ENCODE data around the gene CTTNBP2.

The CTTNBP2 gene

DNA sequence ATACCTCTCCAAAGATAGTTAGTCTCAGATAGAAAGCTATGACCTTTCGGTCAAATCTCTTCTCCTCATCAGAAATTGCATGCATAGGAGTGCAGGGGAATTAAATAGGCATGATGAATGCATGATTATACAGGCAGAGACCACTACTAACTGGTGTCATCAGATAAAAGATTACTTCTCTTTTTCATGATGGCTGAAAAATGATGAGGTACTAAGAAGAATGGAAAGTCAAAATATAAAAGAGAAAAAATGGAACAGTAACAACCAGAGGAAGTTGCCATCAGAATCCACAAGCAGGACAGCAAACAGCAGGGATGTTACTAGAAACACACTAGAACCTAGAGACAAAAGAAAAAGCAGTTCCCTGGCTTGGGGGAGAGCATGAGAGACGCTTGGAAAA, 31.6 kb downstream of the CTTNBP2 start:
- H3K4me3 ChIP-seq (ENCODE audit: low read depth, low read length) = no peak overlapping the region
- DNase-seq (ENCODE audit: low read depth) = no peak
- TF ChIP-seq, protein P1, sequence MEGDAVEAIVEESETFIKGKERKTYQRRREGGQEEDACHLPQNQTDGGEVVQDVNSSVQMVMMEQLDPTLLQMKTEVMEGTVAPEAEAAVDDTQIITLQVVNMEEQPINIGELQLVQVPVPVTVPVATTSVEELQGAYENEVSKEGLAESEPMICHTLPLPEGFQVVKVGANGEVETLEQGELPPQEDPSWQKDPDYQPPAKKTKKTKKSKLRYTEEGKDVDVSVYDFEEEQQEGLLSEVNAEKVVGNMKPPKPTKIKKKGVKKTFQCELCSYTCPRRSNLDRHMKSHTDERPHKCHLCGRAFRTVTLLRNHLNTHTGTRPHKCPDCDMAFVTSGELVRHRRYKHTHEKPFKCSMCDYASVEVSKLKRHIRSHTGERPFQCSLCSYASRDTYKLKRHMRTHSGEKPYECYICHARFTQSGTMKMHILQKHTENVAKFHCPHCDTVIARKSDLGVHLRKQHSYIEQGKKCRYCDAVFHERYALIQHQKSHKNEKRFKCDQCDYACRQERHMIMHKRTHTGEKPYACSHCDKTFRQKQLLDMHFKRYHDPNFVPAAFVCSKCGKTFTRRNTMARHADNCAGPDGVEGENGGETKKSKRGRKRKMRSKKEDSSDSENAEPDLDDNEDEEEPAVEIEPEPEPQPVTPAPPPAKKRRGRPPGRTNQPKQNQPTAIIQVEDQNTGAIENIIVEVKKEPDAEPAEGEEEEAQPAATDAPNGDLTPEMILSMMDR (IDR thresholded peaks at IDR 0.05; ENCODE audit: control insufficient read depth, extremely low read depth, insufficient read depth) = no peak

DNA sequence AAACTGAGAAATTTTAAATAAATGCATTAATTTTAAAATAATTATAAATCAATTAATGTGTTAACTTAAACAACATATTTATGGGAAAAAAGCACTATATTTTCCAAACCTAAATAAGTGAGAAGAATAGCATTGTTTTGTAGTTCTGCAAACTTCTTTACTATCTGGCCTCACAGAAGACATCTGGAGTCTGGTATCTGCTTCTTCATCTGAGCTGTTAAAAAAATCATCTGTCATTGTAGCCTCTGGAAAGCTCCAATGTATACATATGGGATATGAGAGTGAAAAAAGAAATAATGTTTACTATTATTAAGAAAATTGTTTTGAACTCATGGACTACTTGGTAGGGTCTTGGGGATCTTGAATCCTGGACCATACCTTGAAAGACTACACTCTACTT, 32.2 kb downstream of the CTTNBP2 start:
- no peak for DNase-seq (ENCODE audit: low read depth)
- TF ChIP-seq, protein P1 (IDR thresholded peaks at IDR 0.05; ENCODE audit: control insufficient read depth, extremely low read depth, insufficient read depth) = no peak
- H3K4me3 ChIP-seq (ENCODE audit: low read depth, low read length) = no peak overlapping the region

DNA sequence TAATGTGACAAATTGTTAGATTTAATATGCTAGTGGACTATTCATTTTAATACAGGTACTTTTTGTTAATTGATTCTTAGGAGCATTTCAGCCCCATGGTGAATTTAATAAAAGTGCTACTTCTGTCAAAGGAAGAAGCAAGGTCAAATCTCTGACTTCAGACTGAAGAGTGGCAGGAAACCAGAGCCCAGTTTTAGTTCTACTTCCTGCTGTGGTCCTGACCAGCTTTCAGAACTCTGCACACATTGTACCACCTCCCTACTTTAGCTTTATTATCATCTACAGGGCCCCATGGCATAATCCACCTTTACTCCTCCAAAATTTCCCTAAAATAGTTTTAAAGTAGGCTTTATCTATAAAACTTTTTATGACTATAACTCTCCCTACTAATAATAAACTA, 33.7 kb downstream of the CTTNBP2 start:
- H3K4me3 ChIP-seq (ENCODE audit: low read depth, low read length) = no peak overlapping the region
- DNase-seq (ENCODE audit: low read depth) = no peak
- TF ChIP-seq, protein P1 (IDR thresholded peaks at IDR 0.05; ENCODE audit: control insufficient read depth, extremely low read depth, insufficient read depth) = no peak

DNA sequence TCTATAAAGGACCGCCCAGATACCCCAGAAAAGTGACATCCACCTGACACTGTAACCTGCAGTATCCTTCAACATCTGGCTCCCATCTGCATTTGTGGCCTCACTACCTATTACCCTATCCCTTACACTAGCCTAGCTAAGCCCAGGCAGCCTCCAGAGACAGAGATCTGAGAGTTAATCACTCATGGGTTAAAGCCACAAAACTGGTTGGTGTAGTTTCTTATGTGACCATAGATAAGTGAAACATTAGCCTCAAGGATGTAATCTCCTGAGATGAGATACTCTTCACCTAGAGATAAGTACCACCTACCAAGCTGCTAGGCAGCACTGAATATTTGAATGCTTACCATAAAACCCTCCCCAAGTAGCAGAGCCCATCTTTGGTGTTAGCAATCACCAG, 35.4 kb downstream of the CTTNBP2 start:
- H3K4me3 ChIP-seq (ENCODE audit: low read depth, low read length) = no peak overlapping the region
- DNase-seq (ENCODE audit: low read depth) = peak; percentile 26
- TF ChIP-seq, protein P1 (IDR thresholded peaks at IDR 0.05; ENCODE audit: control insufficient read depth, extremely low read depth, insufficient read depth) = no peak

DNA sequence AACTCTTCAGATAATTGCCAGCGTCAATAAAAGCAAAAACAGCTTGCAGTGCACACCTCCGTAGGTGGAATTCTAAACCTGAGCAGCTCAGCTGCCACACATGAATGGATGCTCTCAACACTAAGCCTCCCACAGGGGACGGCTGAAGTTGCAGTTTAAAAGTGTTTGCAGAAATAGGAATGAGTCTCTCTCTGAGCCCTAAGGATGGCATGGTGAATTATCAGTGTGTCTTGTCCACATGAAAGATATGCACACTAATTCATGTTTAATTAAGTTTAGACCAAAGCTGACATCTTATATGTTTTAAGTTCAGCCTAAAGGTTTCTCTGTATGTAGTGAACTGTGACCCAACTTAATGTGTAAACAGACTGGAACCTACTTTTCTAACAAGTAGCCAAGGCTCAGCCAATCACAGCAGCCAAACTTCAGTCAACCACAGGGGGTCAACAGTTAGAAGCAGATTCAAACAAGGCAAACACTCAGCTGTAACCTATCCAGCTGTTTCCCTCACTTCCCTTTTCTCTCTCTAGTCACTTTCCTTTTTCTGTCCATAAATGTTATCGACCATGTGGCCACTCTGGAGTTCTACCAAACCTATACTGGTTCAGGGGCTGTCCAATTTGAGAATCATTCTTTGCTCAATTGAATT, 38.1 kb downstream of the CTTNBP2 start:
- H3K4me3 ChIP-seq (ENCODE audit: low read depth, low read length) = no peak overlapping the region
- TF ChIP-seq, protein P1 (IDR thresholded peaks at IDR 0.05; ENCODE audit: control insufficient read depth, extremely low read depth, insufficient read depth) = no peak
- peak; percentile 1 for DNase-seq (ENCODE audit: low read depth)

DNA sequence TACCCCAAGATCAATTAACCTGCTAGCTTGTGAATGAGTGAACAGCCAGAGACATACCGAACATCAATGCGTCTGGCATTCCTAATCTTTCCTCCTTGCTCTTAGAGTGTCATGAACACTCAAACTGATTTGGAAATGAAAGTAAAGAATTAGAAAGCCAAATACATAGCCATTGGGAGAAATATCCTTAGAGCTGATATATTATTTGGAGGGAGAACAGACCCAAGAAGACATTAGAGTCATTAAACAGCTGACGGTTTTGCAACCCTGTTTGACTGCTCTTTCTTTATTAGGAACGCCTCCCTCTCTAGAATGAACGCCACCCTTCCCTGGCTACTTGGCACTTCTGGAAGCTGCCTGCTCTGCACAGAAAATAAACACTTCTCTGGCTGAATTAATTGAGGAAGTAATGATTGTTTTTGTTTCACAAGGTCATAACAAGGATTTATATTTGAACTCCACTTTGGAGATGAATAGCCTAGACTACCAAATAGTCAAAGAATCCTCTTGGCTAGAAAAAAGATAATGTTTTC, 42.8 kb downstream of the CTTNBP2 start:
- no peak overlapping the region for H3K4me3 ChIP-seq (ENCODE audit: low read depth, low read length)
- TF ChIP-seq, protein P1 (IDR thresholded peaks at IDR 0.05; ENCODE audit: control insufficient read depth, extremely low read depth, insufficient read depth) = no peak
- DNase-seq (ENCODE audit: low read depth) = peak; percentile 25

All from LNCaP clone FGC (cell line).